ENCODE measurements around the gene GPR78.

DNA sequence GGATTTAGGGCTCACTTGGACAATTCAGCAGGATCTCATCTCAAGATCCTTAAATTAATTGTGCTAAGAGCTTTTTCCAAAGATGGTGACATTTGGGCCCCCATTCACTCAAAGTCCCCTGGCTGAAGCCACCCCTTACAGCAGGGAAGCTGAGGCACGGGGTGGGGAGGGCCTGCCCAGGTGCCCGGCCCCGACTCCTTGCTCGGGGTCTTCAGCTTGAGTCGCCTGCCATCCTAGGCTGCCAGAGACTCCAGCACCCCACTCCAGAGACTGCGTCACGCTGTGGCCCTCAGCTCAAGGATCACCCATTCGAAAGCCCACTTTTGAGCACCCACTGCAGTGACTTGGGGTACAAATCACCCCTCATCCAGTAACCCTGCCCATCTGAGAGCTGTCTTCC, 39.2 kb upstream of the GPR78 start:
- TF ChIP-seq, protein P1, sequence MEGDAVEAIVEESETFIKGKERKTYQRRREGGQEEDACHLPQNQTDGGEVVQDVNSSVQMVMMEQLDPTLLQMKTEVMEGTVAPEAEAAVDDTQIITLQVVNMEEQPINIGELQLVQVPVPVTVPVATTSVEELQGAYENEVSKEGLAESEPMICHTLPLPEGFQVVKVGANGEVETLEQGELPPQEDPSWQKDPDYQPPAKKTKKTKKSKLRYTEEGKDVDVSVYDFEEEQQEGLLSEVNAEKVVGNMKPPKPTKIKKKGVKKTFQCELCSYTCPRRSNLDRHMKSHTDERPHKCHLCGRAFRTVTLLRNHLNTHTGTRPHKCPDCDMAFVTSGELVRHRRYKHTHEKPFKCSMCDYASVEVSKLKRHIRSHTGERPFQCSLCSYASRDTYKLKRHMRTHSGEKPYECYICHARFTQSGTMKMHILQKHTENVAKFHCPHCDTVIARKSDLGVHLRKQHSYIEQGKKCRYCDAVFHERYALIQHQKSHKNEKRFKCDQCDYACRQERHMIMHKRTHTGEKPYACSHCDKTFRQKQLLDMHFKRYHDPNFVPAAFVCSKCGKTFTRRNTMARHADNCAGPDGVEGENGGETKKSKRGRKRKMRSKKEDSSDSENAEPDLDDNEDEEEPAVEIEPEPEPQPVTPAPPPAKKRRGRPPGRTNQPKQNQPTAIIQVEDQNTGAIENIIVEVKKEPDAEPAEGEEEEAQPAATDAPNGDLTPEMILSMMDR (IDR thresholded peaks at IDR 0.05; ENCODE audit: low read length), result no peak
- TF ChIP-seq EZH2 (IDR thresholded peaks at IDR 0.05; ENCODE audit: borderline replicate concordance, low read length), result no peak

All from OCI-LY1 (cell line).